B cell (primary cell): Measurements from ENCODE around the gene STAC. TPM values are rescaled to one million over a fixed set of nuclear protein-coding genes. Genes with fewer than 3 reads are reported as not detected.

Experiments used
- ATAC-seq: fragments of 200-7000 bp; cut with Tn5 transposase; one replicate; pipeline ENCODE4 v1.10.0; 2021; ENCODE audit warnings: low read depth, mild to moderate bottlenecking, moderate number of reproducible peaks, moderate library complexity
- CTCF ChIA-PET: fragments of 350-600 bp; sonication (Branson Sonifier 250); formaldehyde crosslinking; loops from one replicate; lab custom pipeline; 2021; ENCODE audit warnings: antibody characterized with exemption, inconsistent platforms; lab: Charles Lee
- POLR2A ChIA-PET: fragments of 350-600 bp; sonication (Branson Sonifier 250); formaldehyde crosslinking; loops from one replicate; lab custom pipeline; 2021; ENCODE audit warnings: antibody characterized with exemption; lab: Charles Lee
- DNase-seq: peaks from one replicate; pipeline ENCODE4 v3.0.0; 2013
- H2AFZ ChIP-seq: 2 replicates; pipeline ENCODE4 v1.6.1; 2012; ENCODE audit warnings: mild to moderate bottlenecking, low read depth, low read length; ENCODE audit not compliant: insufficient read depth, poor library complexity, severe bottlenecking
- H3K27ac ChIP-seq, 2 donors: 1 replicate in 1 of 2; 2 replicates in 1 of 2; pipeline ENCODE4 v1.5.1; 2012 to 2013; ENCODE audit warnings: low read length in 2 of 2, mild to moderate bottlenecking in 2 of 2, moderate library complexity in 1 of 2
- H3K27me3 ChIP-seq, 4 experiments: fragments of 200-600 bp in 1 of 4; sonication (generic) in 1 of 4; replicated peaks in 1 of 4; 1 replicate in 2 of 4; 2 replicates in 2 of 4; pipeline versions ENCODE4 v1.6.1 to v1.7.0; 2013 to 2016; ENCODE audit warnings: low read length in 3 of 4, mild to moderate bottlenecking in 2 of 4, mixed read lengths in 1 of 4, moderate library complexity in 1 of 4; ENCODE audit not compliant: insufficient read depth in 4 of 4, control insufficient read depth in 3 of 4; ENCODE audit errors: control extremely low read depth in 1 of 4
- H3K36me3 ChIP-seq, 2 experiments: replicated peaks in 1 of 2; 1 replicate in 1 of 2; 2 replicates in 1 of 2; pipeline versions ENCODE4 v1.6.1 to v1.7.1; 2013; ENCODE audit warnings: low read length in 1 of 2; ENCODE audit not compliant: insufficient read depth in 2 of 2, control insufficient read depth in 1 of 2; ENCODE audit errors: control extremely low read depth in 1 of 2, extremely low read depth in 1 of 2
- H3K4me1 ChIP-seq, 2 donors: fragments of 200-600 bp in 1 of 2; sonication (generic) in 1 of 2; 1 replicate in 1 of 2; 2 replicates in 1 of 2; pipeline versions ENCODE4 v1.5.1 to v1.6.1; 2013 to 2017; ENCODE audit warnings: low read length in 2 of 2; ENCODE audit not compliant: control insufficient read depth in 2 of 2, insufficient read depth in 2 of 2
- H3K4me2 ChIP-seq: replicated peaks from 2 replicates; pipeline ENCODE3; 2012; ENCODE audit warnings: mild to moderate bottlenecking, low read depth, low read length; ENCODE audit not compliant: poor library complexity, severe bottlenecking
- H3K4me3 ChIP-seq, 5 experiments: fragments of 200-600 bp in 1 of 5; sonication (generic) in 1 of 5; 1 replicate in 3 of 5; 2 replicates in 2 of 5; pipeline versions ENCODE4 v1.5.1 to v1.7.0; 2011 to 2016; ENCODE audit warnings: low read length in 4 of 5, mild to moderate bottlenecking in 4 of 5, low read depth in 2 of 5, control low read depth in 1 of 5, moderate library complexity in 1 of 5; ENCODE audit not compliant: insufficient read depth in 1 of 5; ENCODE audit errors: control extremely low read depth in 1 of 5, extremely low read depth in 1 of 5
- H3K79me2 ChIP-seq: fragments of 200-600 bp; sonication (generic); one replicate; pipeline ENCODE4 v1.6.0; 2016; ENCODE audit warnings: low read length; ENCODE audit not compliant: control insufficient read depth, insufficient read depth
- H3K9ac ChIP-seq: fragments of 200-600 bp; sonication (generic); 2 replicates; pipeline ENCODE4 v1.6.1; 2017; ENCODE audit warnings: mild to moderate bottlenecking, low read length, moderate library complexity
- H3K9me3 ChIP-seq, 3 donors: one replicate each; pipeline versions ENCODE4 v1.6.1 to v1.7.1; 2013; ENCODE audit warnings: low read length in 2 of 3; ENCODE audit not compliant: control insufficient read depth in 2 of 3, insufficient read depth in 1 of 3; ENCODE audit errors: control extremely low read depth in 1 of 3
- H4K20me1 ChIP-seq: 2 replicates; pipeline ENCODE4 v1.6.0; 2012; ENCODE audit warnings: mild to moderate bottlenecking, low read length; ENCODE audit not compliant: insufficient read depth, control insufficient read depth, poor library complexity, severe bottlenecking
- H3K27ac Mint-ChIP-seq: one replicate; pipeline ENCODE4 v1.8.0; 2021; ENCODE audit warnings: mixed read lengths
- H3K27me3 Mint-ChIP-seq: one replicate; pipeline ENCODE4 v1.8.0; 2021; ENCODE audit warnings: mixed read lengths
- H3K4me1 Mint-ChIP-seq: one replicate; pipeline ENCODE4 v1.8.0; 2021; ENCODE audit warnings: mixed read lengths
- H3K4me3 Mint-ChIP-seq: one replicate; pipeline ENCODE4 v1.8.0; 2021; ENCODE audit warnings: mixed read lengths
- H3K9me3 Mint-ChIP-seq: one replicate; pipeline ENCODE4 v1.8.0; 2022; ENCODE audit warnings: mixed read lengths; ENCODE audit not compliant: insufficient read depth
- CTCF ChIP-seq: fragments of 200-600 bp; IDR thresholded peaks from one replicate; pipeline ENCODE4 v1.8.0; 2022; ENCODE audit warnings: antibody characterized with exemption, mild to moderate bottlenecking
- EZH2 ChIP-seq: IDR thresholded peaks from 2 replicates; pipeline ENCODE4 v1.6.1; 2012; ENCODE audit warnings: borderline replicate concordance, low read depth, mild to moderate bottlenecking, moderate library complexity, low read length; ENCODE audit not compliant: insufficient read depth, poor library complexity, severe bottlenecking
- WGBS: methylation state at CpG from one replicate; pipeline ENCODE4 v1.1.5; 2013; ENCODE audit warnings: missing lambda C conversion rate; ENCODE audit not compliant: insufficient coverage; 5-methylcytosine and 5-hydroxymethylcytosine counted together
- intact Hi-C: fragments of 100-400 bp; cut with micrococcal nuclease; formaldehyde crosslinking; loops from one replicate; pipeline ENCODE4 v1.10.0; 2022
- polyA plus RNA-seq: library from polyadenylated mRNA; depleted of rRNA; stranded (reverse); fragments of >200 nt; gene quantifications from 2 replicates; pipeline ENCODE4 v1.2.3, GENCODE V29; 2012
- total RNA-seq, 2 donors: library from RNA; stranded (reverse); fragments of 120-200 nt in 1 of 2; gene quantifications; 1 replicate in 1 of 2; 2 replicates in 1 of 2; pipeline versions ENCODE4 v1.2.3 to v1.2.4, GENCODE V29; 2013 to 2022

The STAC gene
- total and polyA plus RNA-seq, 2 donors (not counting 1 experiment from before 2014, with no cell fraction given): not detected

DNA sequence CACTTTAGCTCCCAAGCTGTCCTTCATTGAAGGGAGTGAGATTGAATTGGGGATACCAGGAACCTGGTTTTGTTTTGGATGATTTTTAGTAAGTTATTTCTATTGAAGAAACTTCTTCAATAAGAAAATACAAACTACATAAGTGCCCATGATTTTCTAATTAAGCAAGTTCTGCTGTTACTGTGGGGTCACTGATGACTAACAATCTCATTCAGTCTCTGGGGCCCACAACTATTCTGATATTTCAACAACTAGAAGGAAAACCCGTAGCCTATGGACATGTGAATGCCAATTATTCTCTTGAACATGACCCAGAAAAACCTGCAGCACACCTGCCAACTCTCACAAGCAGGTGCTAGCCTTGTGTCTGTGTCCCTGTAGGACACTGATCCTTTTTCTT lies 199.4 kb downstream of the STAC start:
- WGBS: 60% methylated on average over 1 of the region's 1 CpG
- DNase-seq (no peak), ATAC-seq (no peak)
- TF ChIP-seq CTCF: no peak
- TF ChIP-seq EZH2: no peak
- Mint-ChIP-seq H3K27ac (no peak overlapping the region), H3K4me1 (no peaks in the 10 kb centered on the region), H3K9me3 (peaks cover 2% of the 10 kb centered on the region), H3K4me3 (no peak overlapping the region), H3K27me3 (peaks cover 7% of the 10 kb centered on the region)
- Histone ChIP-seq H3K4me2 (no peak overlapping the region), H3K9me3 (peaks cover 4 to 16% (median 5%) of the 10 kb centered on the region in 3 donors), H3K27me3 (no peaks in the 10 kb centered on the region), H3K79me2 (no peaks in the 10 kb centered on the region), H2AFZ (no peak overlapping the region), H3K4me1 (no peaks in the 10 kb centered on the region), H3K4me3 (no peak overlapping the region), H3K27ac (no peak overlapping the region), H3K36me3 (no peaks in the 10 kb centered on the region), H4K20me1 (no peaks in the 10 kb centered on the region), H3K9ac (no peak overlapping the region)
- intact Hi-C loops: no loop called here
- ChIA-PET POLR2A (no interaction called here), CTCF (no interaction called here)

DNA sequence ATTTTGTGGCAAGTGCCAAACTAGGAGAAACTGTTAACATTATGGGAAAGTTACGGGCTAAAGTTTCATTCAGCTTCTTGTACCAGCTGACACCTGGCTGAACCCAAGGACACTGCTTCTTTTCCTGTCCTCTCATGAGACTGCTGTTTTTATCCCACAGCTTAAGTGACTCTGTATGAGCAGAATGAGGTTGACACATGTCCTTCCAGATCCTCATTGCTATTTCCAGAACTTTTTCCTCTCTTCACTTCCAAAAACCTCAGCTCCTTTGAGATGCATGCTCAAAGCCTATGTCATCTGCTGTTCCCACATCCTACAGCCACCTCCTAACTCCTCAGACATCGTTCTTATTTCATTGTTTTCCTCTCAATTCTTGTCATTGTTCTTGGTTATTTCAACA lies 200.4 kb downstream of the STAC start:
- no peak overlapping the region for H3K4me3 ChIP-seq
- H4K20me1 ChIP-seq: no peaks in the 10 kb centered on the region
- POLR2A ChIA-PET: no interaction called here
- 55% methylated on average over 1 of the region's 2 CpGs for WGBS
- peaks cover 4 to 18% (median 5%) of the 10 kb centered on the region in 3 donors for H3K9me3 ChIP-seq
- H3K9me3 Mint-ChIP-seq: peaks cover 2% of the 10 kb centered on the region
- no peaks in the 10 kb centered on the region for H3K27me3 ChIP-seq
- H3K27me3 Mint-ChIP-seq: peaks cover 7% of the 10 kb centered on the region
- H3K79me2 ChIP-seq: no peaks in the 10 kb centered on the region
- no peaks in the 10 kb centered on the region for H3K36me3 ChIP-seq
- DNase-seq (no peak), ATAC-seq (no peak)
- H3K4me1 Mint-ChIP-seq: no peaks in the 10 kb centered on the region
- CTCF ChIA-PET: no interaction called here
- no peak overlapping the region for H3K4me3 Mint-ChIP-seq
- no peak overlapping the region for H3K9ac ChIP-seq
- intact Hi-C loops: no loop called here
- H2AFZ ChIP-seq: no peak overlapping the region
- TF ChIP-seq EZH2 (no peak), CTCF (no peak)
- H3K27ac Mint-ChIP-seq: no peak overlapping the region
- no peak overlapping the region for H3K4me2 ChIP-seq
- H3K27ac ChIP-seq: no peak overlapping the region
- H3K4me1 ChIP-seq: no peaks in the 10 kb centered on the region
